Measurements from ENCODE around the gene ELFN1.

Gene ELFN1
- 0 to 0.04 (median 0) reads per million in 3 experiments for total RNA-seq

DNA sequence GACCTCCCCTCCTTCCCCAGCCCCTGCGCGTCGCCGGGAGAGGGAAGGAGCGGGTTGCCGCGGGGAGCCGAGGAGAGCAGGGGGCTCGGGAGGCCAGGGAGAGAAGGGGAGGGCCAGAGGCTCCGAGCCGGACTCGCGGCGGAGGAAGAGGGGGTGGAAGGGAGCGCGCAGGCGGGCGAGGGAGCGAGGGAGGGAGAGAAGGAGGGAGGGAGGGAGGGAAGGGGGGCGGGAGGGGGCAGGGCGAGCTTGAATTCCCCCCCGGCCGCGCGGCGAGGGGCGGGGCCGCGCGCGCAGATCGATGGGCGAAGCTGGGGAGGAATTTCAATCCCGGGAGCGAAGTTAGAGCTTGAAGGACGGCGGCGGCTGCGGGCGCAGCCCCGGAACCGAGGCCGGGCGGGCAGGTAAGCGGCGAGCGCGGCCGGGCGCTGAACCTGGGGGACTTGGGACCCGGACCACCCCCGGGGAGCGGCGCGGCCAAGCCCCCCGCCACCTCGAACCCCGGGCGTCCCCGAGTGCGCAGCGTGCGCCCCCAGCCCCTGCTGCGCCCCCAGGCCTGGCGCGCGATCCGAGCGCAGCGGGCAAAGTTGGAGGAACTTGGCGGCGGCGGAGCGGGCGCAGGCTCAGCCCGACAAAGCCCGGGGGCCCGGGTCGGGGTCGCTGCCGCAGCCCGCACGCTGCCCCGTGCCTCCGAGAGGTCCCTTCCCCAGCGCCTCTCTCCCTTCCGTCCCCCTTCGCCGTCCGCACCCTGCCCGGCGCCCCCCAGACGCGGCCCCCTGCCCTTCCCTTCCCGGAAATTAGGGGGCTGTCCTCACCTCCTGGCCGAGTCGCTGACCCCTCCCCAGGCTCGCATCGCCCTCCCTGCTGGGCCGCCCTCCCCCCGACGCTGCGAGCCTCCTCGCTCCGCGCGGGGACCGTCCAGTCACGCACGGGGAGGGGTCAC lies at the start of gene ELFN1:
TSS of gene ELFN1 (plus strand) at position 324 of the 940 bp plus-strand sequence. CDS start 74,320 bp downstream, outside the sequence.
- DNase-seq, result no peak

DNA sequence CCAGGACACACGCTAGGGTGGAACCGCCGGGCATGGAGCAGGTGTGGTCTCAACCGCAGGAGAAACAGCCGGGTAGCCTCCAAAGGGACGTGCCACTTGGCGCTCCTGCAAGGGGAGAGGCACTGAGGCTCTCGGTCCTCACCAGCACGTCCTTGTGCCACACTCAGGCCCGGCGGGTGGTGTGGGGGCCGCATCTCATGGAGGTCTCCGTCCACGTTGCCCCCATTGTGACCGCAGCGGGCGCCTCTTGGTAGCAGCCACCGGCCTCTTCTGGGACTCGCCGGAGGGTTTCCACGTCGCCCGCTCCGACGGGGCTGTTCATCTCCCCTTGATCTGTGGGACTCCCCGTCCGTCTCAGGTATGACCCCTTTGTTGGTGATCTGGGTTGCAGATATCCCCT lies 49.2 kb upstream of the ELFN1 start:
- DNase-seq, result no peak

DNA sequence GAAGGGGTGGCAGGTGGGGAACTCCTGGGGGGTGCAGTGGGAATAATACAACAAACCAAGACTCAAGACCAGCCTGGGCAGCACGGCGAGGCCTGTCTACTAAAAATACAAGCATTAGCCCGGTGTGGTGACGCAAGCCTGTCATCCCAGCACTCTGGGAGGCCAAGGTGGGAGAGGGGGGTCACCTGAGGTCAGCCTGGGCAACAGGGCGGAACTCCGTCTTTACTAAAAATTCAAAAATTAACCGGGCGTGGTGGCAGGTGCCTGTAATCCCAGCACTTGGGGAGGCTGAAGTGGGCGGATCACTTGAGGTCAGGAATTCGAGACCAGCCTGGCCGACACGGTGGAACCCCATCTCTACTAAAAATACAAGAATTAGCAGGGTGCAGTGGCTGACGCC lies 48.4 kb upstream of the ELFN1 start:
- DNase-seq, result no peak

DNA sequence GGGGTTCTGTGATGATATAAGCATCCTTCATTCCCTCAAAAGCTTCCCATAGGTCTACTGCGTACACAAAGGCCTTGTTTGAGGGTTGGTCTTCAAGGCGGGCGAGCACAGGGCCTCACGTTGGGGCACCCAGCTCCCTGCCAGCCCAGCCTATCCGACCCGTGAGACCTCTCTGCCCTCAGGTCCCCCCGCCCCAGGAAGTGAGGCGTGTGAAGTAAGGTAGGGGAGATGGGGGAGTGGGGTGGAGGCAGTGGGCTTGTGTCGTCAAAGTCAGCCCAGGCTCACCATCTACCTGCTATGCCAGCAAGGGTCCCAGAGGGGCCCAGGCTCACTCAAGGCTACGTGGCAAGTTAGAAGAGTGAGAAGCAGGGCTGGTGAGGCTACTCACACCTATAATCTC lies 47.6 kb upstream of the ELFN1 start:
- no peak for DNase-seq

DNA sequence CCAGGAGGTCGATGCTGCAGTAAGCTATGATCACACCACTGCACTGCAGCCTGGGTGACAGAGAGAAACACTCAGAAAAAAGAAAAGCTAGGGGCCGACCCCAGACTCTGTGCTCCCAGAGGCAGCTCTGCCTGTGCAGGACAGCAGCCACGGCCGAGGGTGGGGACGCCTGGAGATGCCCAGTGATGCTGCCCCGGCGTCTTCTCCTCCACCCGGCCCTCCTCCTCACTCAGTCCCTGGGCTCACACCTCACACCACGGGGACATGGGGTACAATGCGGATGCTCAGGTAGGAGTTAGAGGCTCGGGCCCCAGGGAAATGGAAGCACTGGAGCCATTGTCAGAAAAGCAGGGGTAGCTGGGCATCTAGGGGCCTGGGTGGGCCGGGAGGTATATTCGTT lies 46.3 kb upstream of the ELFN1 start:
- no peak for DNase-seq

DNA sequence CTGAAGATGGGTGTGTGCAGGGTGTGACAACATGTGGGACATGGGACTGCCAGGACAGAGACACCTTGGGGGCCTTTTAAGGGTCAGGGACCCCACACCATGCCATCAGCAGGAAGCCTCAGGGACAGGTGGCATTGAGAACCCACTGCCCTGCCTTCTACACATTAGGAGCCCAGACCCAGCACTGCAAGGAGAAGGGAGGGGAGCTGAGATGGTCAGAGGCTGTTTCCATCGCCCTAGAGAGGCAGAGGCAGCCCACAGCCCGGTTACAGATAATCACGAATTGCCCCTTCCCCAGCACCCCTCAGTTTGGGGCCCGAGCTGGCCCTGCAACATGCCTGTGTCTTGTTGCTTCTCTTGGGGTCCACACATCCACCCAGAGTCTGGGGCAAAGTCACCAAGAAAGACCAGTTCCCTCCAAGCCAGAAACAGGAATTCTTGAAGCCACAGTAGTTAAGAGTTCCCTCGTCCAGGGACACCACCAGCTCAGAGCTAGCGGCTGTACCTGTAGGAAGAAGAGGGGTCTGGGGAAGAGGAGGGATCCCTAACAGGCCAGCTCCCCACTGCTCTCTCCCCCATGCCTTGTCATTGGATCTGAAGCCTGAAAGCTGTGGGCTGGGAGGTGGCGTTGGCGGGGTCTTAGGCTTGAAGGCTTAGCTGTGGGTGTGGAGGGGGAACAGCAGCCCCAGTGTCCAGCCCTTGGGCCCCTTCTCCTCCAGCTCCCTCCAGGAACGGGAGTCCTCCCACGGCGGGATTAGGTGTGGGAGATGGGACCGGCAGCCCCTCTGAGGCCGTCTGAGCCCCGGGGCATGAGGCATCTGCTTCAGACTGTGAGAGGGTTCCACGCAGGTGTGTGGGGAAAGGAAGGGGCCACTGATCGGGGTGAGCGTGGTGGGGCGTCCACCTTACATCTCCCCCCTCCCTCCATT lies 44.8 kb upstream of the ELFN1 start:
- DNase-seq, result no peak

DNA sequence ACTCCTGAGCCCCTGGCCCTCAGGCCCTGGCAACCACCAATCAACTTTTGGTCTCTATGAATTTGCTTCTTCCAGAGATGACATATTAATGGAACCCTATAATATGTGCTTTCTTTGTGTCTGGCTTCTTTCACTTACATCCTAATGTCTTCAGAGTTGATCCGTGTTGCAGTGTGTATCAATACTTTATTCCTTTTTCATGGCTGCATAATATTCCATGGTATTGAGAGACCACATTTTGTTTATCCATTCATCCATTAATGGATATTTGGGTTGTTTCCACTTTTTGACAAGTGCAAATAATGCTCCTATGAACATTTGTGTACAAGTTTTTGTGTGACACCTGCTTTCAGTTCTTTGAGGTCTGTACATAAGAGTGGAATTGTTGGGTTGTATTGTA lies 43.3 kb upstream of the ELFN1 start:
- DNase-seq, result no peak

DNA sequence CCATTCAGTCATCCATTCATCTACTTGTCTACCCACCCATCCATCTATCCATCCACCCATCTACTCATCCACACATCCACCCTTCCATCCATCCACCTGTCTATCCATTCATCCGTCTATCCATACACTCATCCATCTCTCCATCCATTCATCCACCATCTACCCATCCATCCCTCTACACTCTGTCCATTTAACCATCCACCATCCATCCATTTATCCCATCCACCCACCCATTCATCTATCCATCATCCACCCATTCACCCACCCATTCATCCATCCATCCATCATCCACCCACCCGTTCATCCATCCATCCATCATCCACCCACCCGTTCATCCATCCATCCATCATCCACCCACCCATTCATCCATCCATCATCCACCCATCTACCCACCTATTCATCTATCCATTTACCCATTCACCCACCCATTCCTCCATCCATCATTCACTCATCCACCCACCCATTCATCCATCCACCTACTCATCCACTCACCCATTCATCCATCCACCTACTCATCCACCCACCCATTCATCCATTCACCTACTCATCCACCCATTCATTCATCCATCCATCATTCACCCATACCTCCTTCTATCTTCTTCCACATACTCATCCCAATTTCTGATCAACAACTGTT lies 39.3 kb upstream of the ELFN1 start:
- no peak for DNase-seq

DNA sequence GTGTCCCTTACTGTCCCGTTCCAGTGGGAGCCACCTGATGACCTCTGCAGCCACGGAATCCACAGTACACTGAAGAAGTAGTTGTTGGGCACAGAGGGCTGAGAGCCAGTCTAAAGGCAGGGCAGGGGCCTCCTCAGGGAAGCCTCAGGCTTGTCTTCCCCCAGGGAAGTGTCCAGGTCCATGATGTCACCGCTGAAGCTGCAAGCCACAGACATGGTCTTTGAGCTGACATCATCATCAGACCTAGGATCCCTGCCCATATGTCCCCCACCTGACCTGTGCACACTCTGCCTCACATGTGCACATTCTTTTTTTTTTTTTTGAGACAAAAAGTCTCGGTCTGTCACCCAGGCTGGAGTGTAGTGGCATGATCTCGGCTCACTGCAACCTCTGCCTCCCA lies 38.4 kb upstream of the ELFN1 start:
- DNase-seq, result no peak

DNA sequence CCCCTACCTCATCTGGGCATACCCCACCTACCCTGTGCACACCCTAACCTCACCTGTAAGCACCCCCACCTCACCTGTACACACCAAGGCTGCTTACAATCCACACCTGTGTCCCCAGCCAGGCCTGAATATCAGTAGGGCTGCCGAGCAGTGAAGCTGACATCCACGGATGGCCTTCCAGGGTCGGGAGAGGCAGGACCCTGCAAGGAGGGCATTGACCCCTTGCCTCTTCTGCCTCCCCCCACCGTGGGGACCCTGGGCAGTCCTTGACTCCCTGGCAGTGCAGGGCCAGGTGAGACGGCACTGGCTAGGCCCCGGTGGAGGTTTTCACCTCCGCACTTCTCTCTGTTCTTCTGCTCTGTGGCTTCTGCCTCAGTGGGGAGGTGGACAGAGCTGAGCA lies 37.6 kb upstream of the ELFN1 start:
- no peak for DNase-seq

DNA sequence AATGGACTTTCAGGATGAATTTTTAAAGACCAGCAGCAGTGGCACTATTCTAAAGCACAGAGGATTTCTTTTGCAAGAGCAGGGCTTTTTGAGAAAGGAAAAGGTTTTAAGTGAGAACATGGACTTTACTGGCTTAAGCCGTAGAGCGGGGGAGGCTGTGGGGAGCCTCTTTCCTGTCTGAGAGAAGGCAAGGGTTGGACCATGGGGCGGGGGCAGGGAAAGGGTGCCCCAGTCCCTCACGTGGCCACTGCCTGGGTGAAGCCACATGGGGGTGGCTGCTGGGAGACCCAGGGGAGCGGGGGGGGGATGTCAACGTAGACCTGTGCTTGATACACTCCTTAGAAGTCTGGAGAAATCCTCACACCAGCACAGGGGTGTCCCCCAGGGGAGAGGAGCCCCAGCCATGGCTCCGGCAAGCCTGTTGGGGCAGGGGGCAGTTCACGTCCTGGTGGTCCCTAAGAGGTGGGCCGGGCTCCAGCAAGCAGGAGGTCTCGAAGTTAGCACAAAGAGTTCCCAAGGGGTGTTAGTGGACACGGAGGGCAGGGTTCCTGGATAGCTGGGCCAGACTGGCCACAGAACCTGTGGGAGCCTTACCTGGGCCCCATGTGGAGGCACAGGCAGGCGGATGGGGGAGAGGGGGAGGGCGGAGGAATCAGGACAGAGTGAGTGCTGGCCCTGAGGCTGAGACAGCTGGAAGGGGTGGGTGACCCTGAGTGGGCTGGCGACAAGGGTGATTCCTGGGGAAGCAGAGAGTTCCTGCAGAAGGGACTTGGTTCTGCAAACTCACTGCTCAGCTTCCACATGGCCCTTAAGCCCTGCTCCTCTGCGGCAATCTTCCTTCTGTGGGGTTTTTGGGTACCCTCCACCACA lies 36.9 kb upstream of the ELFN1 start:
- no peak for DNase-seq

DNA sequence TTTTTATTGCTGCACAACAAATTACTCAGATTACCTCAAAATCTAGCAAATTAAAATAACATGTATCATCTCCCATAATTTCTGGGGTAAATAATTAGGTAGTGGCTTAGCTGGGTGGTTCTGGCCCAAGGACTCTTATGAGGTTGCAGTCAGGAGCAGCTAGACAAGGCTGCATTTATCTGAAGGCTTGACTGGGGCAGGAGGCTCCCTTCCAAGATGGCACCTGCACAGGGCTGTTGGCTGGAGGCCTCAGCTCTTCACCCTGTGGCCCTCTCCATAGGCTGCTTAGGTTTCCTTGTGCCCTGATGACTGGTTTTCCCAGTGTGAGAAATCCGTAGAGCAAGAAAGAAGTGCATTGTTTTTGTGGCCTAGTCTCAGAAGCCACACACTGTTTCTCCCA lies 34.7 kb upstream of the ELFN1 start:
- DNase-seq, result no peak

DNA sequence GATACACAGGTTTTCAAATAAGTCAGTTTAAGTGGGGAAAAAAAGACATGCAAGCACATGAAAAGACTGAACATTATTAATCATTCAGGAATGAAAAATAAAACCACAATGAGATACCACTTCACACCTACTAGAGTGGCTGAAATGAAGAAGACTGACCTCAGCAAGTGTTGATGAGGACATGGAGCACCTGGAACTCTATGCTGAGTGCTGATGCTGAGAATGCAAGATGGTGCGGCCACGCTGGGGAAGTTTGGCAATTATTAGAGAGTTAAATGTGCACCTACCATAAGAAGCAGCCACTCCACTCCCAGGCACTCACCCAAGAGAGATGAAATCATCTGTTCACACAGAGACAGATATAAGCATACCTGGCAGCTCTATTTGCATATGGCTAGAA lies 32.9 kb upstream of the ELFN1 start:
- DNase-seq, result no peak

DNA sequence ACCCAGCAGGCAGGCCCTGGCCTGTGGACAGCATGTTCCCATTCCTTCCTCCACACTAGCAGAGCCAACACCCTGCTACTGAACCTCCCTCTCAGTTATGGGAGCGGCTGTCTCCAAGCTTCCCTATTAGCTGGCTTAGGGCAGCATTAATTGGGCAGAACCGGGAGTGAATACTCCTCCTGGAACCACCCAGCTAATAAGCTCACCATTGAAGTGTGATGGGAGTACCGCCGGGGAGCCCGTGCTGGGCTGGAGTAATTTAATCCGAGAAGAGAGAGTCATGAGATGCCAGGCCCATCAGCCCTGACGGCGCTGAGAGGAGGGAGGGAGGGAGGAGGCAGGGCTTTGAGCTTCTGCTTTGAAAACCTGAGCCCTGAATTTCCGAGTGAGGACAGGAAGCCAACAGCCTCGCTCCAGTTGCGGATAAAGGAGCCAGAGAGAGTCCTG lies 31.8 kb upstream of the ELFN1 start:
- DNase-seq, result no peak

DNA sequence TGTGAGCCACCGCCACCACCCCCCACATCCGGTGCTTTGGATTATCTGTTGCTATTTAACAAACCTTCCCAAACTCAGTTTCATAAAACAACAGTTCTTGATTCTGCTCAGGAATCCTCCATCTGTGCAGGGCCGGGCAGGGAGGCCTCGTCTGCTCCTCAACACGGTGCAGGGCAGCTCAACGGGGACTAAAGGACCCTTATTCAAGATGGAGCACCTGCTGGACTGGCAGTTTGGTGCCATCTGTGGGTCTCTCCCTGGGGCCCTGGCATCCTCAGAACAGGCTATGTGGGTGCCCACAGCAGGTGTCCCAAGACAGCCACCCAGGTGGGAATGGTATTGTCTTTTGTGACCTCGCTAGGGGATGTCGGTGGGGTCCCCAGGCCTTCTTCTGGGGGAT lies 31.0 kb upstream of the ELFN1 start:
- DNase-seq, result no peak

DNA sequence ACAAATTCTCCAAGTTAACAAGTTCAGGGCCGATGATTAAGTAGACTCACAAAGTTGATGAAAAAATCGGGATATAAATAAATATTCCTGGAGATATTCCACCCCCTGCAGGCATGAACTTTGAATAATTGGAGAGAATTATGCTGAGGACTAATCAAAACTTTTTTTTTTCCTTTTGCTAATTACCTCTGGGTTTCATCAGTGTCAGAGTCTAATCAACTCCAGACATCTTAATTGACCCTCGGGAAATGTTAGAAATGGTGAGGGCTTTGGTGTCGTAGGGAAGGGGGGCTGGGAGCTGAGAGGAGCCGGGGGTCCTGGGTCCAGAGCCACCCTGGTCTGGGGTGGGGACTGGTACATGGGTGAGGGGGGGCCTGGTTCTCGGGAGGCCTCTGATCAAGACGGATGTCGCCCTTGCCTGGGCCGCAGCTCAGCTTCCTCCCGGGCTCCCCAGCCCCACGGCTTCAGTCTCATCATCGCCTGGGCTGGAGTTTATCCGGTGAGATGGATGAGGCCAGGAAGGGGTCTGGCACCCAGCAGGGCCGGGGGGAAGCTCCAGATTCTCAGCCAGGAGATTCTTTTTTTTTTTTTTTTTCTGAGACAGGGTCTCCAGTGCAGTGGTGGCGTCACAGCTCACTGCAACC lies 30.4 kb upstream of the ELFN1 start:
- DNase-seq, result no peak

DNA sequence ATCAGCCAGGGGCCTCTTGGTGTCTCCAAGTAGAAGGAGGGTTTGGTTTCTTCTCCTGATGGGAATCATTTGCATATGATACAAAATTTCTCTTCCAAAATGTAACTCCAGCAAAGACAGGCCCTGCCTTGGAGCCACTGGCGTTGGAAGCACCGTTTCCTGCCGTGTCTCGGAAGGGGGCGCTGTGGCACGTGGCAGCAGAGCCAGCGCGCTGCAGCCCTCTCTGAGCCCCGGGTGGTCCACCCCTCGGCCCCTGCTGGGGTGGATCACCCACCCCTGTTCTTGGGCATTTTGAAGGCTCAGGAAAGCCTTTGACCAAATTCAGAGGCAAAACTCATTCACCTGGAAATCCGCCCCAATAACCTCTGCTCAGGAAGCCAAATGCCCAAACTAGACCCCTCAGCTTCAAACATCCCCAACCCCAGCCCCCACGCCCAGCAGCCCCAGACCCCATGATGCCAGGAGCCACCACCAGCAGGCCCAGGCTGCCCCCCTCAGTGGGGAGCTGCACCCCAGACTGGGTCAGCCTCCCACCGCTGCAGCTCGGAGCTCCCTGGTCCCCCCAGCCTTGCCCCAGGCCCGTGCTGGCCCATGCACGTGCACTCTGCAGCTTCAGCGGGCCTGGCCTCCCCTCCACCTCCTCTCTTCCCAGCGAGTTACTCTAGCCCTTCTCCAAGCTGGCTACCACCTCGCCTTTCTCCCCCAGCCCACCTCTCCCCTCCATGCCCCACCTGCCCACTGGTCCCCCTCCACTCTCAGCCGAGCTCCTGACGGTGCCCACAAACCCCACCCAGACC lies 29.5 kb upstream of the ELFN1 start:
- DNase-seq, result no peak

DNA sequence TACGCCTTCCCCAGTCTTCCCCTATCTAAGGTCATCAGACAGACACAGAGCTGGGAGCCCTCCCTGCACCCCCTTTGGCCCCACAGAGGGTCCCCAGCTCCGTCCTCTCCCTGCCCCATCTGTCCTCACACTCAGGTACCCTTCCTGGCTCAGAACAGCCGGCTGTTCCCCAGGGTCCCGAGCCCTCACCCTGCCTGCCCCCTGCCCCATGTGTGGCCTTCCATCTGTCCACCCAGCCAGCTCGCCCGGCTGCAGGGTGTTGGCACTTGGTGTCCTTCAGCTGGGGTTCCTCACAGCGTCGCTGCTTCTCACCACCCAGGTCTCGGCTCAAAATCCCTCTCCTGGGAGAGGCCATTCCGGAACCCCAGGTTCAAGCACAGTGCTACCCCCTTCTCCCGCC lies 28.9 kb upstream of the ELFN1 start:
- no peak for DNase-seq

DNA sequence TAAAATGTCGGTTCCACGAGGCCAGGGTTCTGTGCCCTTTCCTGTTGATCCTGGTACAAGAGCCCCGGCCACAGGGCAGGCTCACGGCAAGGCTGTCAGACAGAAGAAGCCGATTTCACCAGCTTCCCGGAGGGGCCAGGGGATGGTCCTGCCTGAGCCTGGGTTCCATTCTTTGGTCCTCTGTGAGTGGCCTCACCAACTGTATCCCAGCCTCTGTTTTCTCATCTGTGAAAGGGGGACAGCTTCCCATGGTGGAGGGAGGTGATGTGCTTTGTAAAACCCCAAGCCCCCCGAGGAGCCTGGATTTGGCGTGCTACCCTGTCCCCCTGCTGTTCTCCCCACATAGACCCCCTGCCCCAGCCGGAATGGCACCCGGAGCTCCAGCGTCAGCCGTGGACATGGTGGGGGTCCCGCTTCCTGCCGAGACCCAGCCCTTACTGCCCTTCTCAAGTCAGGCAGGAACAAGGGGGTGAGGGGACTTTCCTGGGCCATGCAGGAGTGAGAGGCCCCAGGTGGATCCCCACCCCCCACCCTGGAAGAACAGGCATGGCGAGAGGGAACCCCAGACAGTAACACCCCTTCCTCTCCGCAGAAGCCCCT lies 28.3 kb upstream of the ELFN1 start:
- no peak for DNase-seq

DNA sequence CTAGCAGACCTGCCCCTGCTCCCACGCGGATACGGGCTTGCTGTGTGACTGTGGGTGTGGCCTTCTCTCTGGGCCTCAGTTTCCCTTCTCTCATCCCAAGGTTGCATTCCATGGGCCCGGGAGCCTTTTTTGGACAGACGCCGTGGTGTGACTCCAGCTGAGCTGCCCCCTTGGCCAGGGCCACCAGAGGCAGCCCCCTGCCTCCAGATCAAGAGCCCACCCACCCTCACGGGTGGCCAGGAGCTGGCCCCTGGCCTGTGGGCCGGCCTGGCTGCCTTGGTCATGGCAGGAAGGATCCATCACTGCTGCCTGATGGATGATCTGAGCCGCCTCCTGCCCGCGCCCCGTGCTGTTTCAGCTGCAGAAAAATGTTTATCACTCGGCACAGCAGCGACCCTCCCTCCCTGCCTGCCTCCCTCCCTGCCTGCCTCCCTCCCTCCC lies 27.8 kb upstream of the ELFN1 start:
- DNase-seq, result no peak

Data from central memory CD4-positive, alpha-beta T cell (primary cell).